ENCODE results near the gene SYTL2. TPM values are rescaled to one million over a fixed set of nuclear protein-coding genes. Genes with fewer than 3 reads are reported as not detected.

The SYTL2 gene
- total RNA-seq, 2 donors from 2014 or later, result 10.5 to 12.1 TPM

GRCh38 chr11:85752201-85752889, 58.6 kb downstream of the SYTL2 start:
- Mint-ChIP-seq H3K36me3 (ENCODE audit: low read depth) (peaks cover 9% of the 10 kb centered on the region), H3K27ac (peak overlapping the region; percentile 97), H3K4me1 (peaks cover 70% of the 10 kb centered on the region), H3K27me3 (no peaks in the 10 kb centered on the region), H3K9me3 (no peaks in the 10 kb centered on the region), H3K4me3 (peak overlapping the region; percentile 85)
- peak; percentile 14 for ATAC-seq (replicated peaks)

GRCh38 chr11:85751724-85752123, 59.2 kb downstream of the SYTL2 start:
- no peaks in the 10 kb centered on the region for H3K27me3 Mint-ChIP-seq
- peaks cover 9% of the 10 kb centered on the region for H3K36me3 Mint-ChIP-seq (ENCODE audit: low read depth)
- H3K4me3 Mint-ChIP-seq, result peak overlapping the region; percentile 85
- H3K27ac Mint-ChIP-seq, result peak overlapping the region; percentile 97
- H3K4me1 Mint-ChIP-seq, result peaks cover 69% of the 10 kb centered on the region
- no peaks in the 10 kb centered on the region for H3K9me3 Mint-ChIP-seq
- no peak for ATAC-seq (replicated peaks)

- Mint-ChIP-seq H3K4me1 (peaks cover 69% of the 10 kb centered on the region), H3K27ac (peak overlapping the region; percentile 97), H3K4me3 (peak overlapping the region; percentile 85), H3K36me3 (ENCODE audit: low read depth) (peaks cover 9% of the 10 kb centered on the region), H3K9me3 (no peaks in the 10 kb centered on the region), H3K27me3 (no peaks in the 10 kb centered on the region)
- ATAC-seq (replicated peaks), result peak; percentile 23
These were observed 60.3 kb downstream of the SYTL2 start for GRCh38 chr11:85750646-85751045.

GRCh38 chr11:85749884-85750283, 61.1 kb downstream of the SYTL2 start:
- ATAC-seq (replicated peaks), result no peak
- H3K9me3 Mint-ChIP-seq, result no peaks in the 10 kb centered on the region
- peaks cover 9% of the 10 kb centered on the region for H3K36me3 Mint-ChIP-seq (ENCODE audit: low read depth)
- H3K4me3 Mint-ChIP-seq, result peak overlapping the region; percentile 85
- no peaks in the 10 kb centered on the region for H3K27me3 Mint-ChIP-seq
- H3K4me1 Mint-ChIP-seq, result peaks cover 69% of the 10 kb centered on the region
- peak overlapping the region; percentile 97 for H3K27ac Mint-ChIP-seq

- no peaks in the 10 kb centered on the region for H3K9me3 Mint-ChIP-seq
- peak overlapping the region; percentile 97 for H3K27ac Mint-ChIP-seq
- no peaks in the 10 kb centered on the region for H3K27me3 Mint-ChIP-seq
- H3K4me1 Mint-ChIP-seq, result peaks cover 69% of the 10 kb centered on the region
- H3K4me3 Mint-ChIP-seq, result peak overlapping the region; percentile 85
- ATAC-seq (replicated peaks), result no peak
- peaks cover 9% of the 10 kb centered on the region for H3K36me3 Mint-ChIP-seq (ENCODE audit: low read depth)
These were observed 61.6 kb downstream of the SYTL2 start for GRCh38 chr11:85749287-85749834.

GRCh38 chr11:85748455-85748891, 62.5 kb downstream of the SYTL2 start:
- peaks cover 9% of the 10 kb centered on the region for H3K36me3 Mint-ChIP-seq (ENCODE audit: low read depth)
- no peaks in the 10 kb centered on the region for H3K9me3 Mint-ChIP-seq
- no peaks in the 10 kb centered on the region for H3K27me3 Mint-ChIP-seq
- no peak overlapping the region for H3K4me3 Mint-ChIP-seq
- ATAC-seq (replicated peaks), result no peak
- H3K27ac Mint-ChIP-seq, result peak overlapping the region; percentile 97
- peaks cover 68% of the 10 kb centered on the region for H3K4me1 Mint-ChIP-seq

GRCh38 chr11:85746670-85747069, 64.3 kb downstream of the SYTL2 start:
- peak overlapping the region; percentile 57 for H3K4me3 Mint-ChIP-seq
- H3K27ac Mint-ChIP-seq, result peak overlapping the region; percentile 59
- no peak for ATAC-seq (replicated peaks)
- peaks cover 56% of the 10 kb centered on the region for H3K4me1 Mint-ChIP-seq
- no peaks in the 10 kb centered on the region for H3K9me3 Mint-ChIP-seq
- H3K36me3 Mint-ChIP-seq (ENCODE audit: low read depth), result no peaks in the 10 kb centered on the region
- H3K27me3 Mint-ChIP-seq, result no peaks in the 10 kb centered on the region

- peak overlapping the region; percentile 59 for H3K27ac Mint-ChIP-seq
- ATAC-seq (replicated peaks), result no peak
- no peaks in the 10 kb centered on the region for H3K36me3 Mint-ChIP-seq (ENCODE audit: low read depth)
- H3K4me1 Mint-ChIP-seq, result peaks cover 46% of the 10 kb centered on the region
- no peaks in the 10 kb centered on the region for H3K27me3 Mint-ChIP-seq
- H3K4me3 Mint-ChIP-seq, result peak overlapping the region; percentile 57
- H3K9me3 Mint-ChIP-seq, result no peaks in the 10 kb centered on the region
These were observed 65.3 kb downstream of the SYTL2 start for GRCh38 chr11:85745626-85746025.

GRCh38 chr11:85742873-85743275, 68.1 kb downstream of the SYTL2 start:
- Mint-ChIP-seq H3K9me3 (no peaks in the 10 kb centered on the region), H3K27me3 (no peaks in the 10 kb centered on the region), H3K4me3 (peak overlapping the region; percentile 14), H3K27ac (peak overlapping the region; percentile 55), H3K36me3 (ENCODE audit: low read depth) (no peaks in the 10 kb centered on the region), H3K4me1 (peaks cover 28% of the 10 kb centered on the region)
- peak; percentile 79 for ATAC-seq (replicated peaks)

- peaks cover 27% of the 10 kb centered on the region for H3K4me1 Mint-ChIP-seq
- H3K36me3 Mint-ChIP-seq (ENCODE audit: low read depth), result no peaks in the 10 kb centered on the region
- H3K9me3 Mint-ChIP-seq, result no peaks in the 10 kb centered on the region
- ATAC-seq (replicated peaks), result no peak
- H3K27ac Mint-ChIP-seq, result peak overlapping the region; percentile 55
- no peaks in the 10 kb centered on the region for H3K27me3 Mint-ChIP-seq
- H3K4me3 Mint-ChIP-seq, result no peak overlapping the region
These were observed 68.6 kb downstream of the SYTL2 start for GRCh38 chr11:85742348-85742747.

GRCh38 chr11:85740481-85741400, 70.2 kb downstream of the SYTL2 start:
- Mint-ChIP-seq H3K27ac (no peak overlapping the region), H3K36me3 (ENCODE audit: low read depth) (no peaks in the 10 kb centered on the region), H3K4me3 (peak overlapping the region; percentile 26), H3K4me1 (peaks cover 20% of the 10 kb centered on the region), H3K9me3 (no peaks in the 10 kb centered on the region), H3K27me3 (no peaks in the 10 kb centered on the region)
- no peak for ATAC-seq (replicated peaks)

GRCh38 chr11:85737738-85738137, 73.2 kb downstream of the SYTL2 start:
- peaks cover 9% of the 10 kb centered on the region for H3K36me3 Mint-ChIP-seq (ENCODE audit: low read depth)
- H3K4me1 Mint-ChIP-seq, result peaks cover 7% of the 10 kb centered on the region
- H3K27ac Mint-ChIP-seq, result peak overlapping the region; percentile 48
- peak overlapping the region; percentile 42 for H3K4me3 Mint-ChIP-seq
- no peaks in the 10 kb centered on the region for H3K27me3 Mint-ChIP-seq
- peak; percentile 71 for ATAC-seq (replicated peaks)
- H3K9me3 Mint-ChIP-seq, result no peaks in the 10 kb centered on the region

GRCh38 chr11:85735876-85736460, 75.0 kb downstream of the SYTL2 start:
- ATAC-seq (replicated peaks), result no peak
- Mint-ChIP-seq H3K27ac (no peak overlapping the region), H3K4me3 (no peak overlapping the region), H3K4me1 (peaks cover 6% of the 10 kb centered on the region), H3K36me3 (ENCODE audit: low read depth) (peaks cover 9% of the 10 kb centered on the region), H3K9me3 (no peaks in the 10 kb centered on the region), H3K27me3 (no peaks in the 10 kb centered on the region)

GRCh38 chr11:85732965-85733364, 78.0 kb downstream of the SYTL2 start:
- no peak overlapping the region for H3K27ac Mint-ChIP-seq
- no peak for ATAC-seq (replicated peaks)
- no peak overlapping the region for H3K4me3 Mint-ChIP-seq
- H3K27me3 Mint-ChIP-seq, result no peaks in the 10 kb centered on the region
- H3K36me3 Mint-ChIP-seq (ENCODE audit: low read depth), result peaks cover 9% of the 10 kb centered on the region
- H3K4me1 Mint-ChIP-seq, result no peaks in the 10 kb centered on the region
- H3K9me3 Mint-ChIP-seq, result no peaks in the 10 kb centered on the region

All from activated T-helper 17 cell treated with anti-CD3 and anti-CD28 coated beads, Interleukin-2, amount 50 U/mL, for 72 hours (primary cell).